ENCODE results near the gene YPEL4.

DNA sequence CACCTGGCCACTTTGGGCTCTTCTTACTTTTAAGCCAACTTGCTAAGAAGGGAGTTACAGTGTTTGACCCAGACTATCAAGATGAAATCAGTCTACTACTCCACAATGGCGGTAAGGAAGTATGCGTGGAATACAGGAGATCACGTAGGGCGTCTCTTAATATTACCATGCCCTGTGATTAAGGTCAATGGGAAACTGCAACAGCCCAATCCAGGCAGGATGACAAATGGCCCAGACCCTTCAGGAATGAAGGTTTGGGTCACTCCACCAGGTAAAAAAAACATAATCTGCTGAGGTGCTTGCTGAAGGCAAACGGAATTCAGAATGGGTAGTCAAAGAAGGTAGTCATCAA is 1.0 kb upstream of the YPEL4 start:
- no peak for TF ChIP-seq POLR2A (IDR thresholded peaks at IDR 0.05)
- TF ChIP-seq, protein P1, sequence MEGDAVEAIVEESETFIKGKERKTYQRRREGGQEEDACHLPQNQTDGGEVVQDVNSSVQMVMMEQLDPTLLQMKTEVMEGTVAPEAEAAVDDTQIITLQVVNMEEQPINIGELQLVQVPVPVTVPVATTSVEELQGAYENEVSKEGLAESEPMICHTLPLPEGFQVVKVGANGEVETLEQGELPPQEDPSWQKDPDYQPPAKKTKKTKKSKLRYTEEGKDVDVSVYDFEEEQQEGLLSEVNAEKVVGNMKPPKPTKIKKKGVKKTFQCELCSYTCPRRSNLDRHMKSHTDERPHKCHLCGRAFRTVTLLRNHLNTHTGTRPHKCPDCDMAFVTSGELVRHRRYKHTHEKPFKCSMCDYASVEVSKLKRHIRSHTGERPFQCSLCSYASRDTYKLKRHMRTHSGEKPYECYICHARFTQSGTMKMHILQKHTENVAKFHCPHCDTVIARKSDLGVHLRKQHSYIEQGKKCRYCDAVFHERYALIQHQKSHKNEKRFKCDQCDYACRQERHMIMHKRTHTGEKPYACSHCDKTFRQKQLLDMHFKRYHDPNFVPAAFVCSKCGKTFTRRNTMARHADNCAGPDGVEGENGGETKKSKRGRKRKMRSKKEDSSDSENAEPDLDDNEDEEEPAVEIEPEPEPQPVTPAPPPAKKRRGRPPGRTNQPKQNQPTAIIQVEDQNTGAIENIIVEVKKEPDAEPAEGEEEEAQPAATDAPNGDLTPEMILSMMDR (IDR thresholded peaks at IDR 0.05) = no peak
- TF ChIP-seq EP300 (IDR thresholded peaks at IDR 0.05) = no peak
- no peak for TF ChIP-seq POLR2AphosphoS5 (IDR thresholded peaks at IDR 0.05)

Data from sigmoid colon (tissue), 4 donors.